Mesendoderm (in vitro differentiated cells): ENCODE measurements around the gene RAB31.
A peak's percentile ranks its signal among the peaks of the same experiment; 100 is the strongest.

Source experiments
- DNase-seq: peaks from one replicate; pipeline ENCODE4 v3.0.0; 2013
- H2AK5ac ChIP-seq: 2 replicates; pipeline ENCODE4 v1.6.1; 2013; ENCODE audit warnings: low read length, inconsistent platforms
- H2BK120ac ChIP-seq: 2 replicates; pipeline ENCODE4 v1.6.1; 2013; ENCODE audit warnings: low read depth, mild to moderate bottlenecking, low read length, moderate library complexity, mixed read lengths
- H2BK15ac ChIP-seq: replicated peaks from 2 replicates; pipeline ENCODE4 v1.6.1; 2013; ENCODE audit warnings: low read depth, mild to moderate bottlenecking, moderate library complexity
- H2BK5ac ChIP-seq: 2 replicates; pipeline ENCODE4 v1.6.1; 2013; ENCODE audit warnings: low read length, inconsistent platforms
- H3K18ac ChIP-seq: 2 replicates; pipeline ENCODE4 v1.6.1; 2013; ENCODE audit warnings: mild to moderate bottlenecking, low read length, mixed read lengths
- H3K23ac ChIP-seq: one replicate; pipeline ENCODE4 v1.6.1; 2013; ENCODE audit warnings: low read length
- H3K27ac ChIP-seq: 2 replicates; pipeline ENCODE4 v1.5.1; 2013; ENCODE audit warnings: low read depth, mild to moderate bottlenecking, inconsistent platforms, low read length, moderate library complexity
- H3K27me3 ChIP-seq: 2 replicates; pipeline ENCODE4 v1.6.1; 2013; ENCODE audit warnings: low read length, control low read depth, mild to moderate bottlenecking, inconsistent platforms; ENCODE audit not compliant: insufficient read depth, poor library complexity
- H3K36me3 ChIP-seq: 2 replicates; pipeline ENCODE4 v1.6.1; 2013; ENCODE audit warnings: low read length, inconsistent platforms; ENCODE audit not compliant: control insufficient read depth, insufficient read depth
- H3K4ac ChIP-seq: one replicate; pipeline ENCODE4 v1.6.1; 2013; ENCODE audit warnings: low read depth, mild to moderate bottlenecking, low read length, moderate library complexity
- H3K4me1 ChIP-seq: 2 replicates; pipeline ENCODE4 v1.6.1; 2013; ENCODE audit warnings: low read depth, low read length, inconsistent platforms; ENCODE audit not compliant: control insufficient read depth
- H3K4me2 ChIP-seq: 2 replicates; pipeline ENCODE4 v1.6.1; 2013; ENCODE audit warnings: low read length
- H3K4me3 ChIP-seq: 2 replicates; pipeline ENCODE4 v1.5.1; 2013; ENCODE audit warnings: mild to moderate bottlenecking, low read length
- H3K56ac ChIP-seq: one replicate; pipeline ENCODE4 v1.6.1; 2013; ENCODE audit warnings: low read length
- H3K79me1 ChIP-seq: 2 replicates; pipeline ENCODE4 v1.6.1; 2013; ENCODE audit warnings: low read length, inconsistent platforms
- H3K79me2 ChIP-seq: 2 replicates; pipeline ENCODE4 v1.6.1; 2013; ENCODE audit warnings: mild to moderate bottlenecking, low read length; ENCODE audit not compliant: control insufficient read depth, insufficient read depth
- H3K9ac ChIP-seq: 2 replicates; pipeline ENCODE4 v1.6.1; 2013; ENCODE audit warnings: low read length, inconsistent platforms
- H4K5ac ChIP-seq: one replicate; pipeline ENCODE4 v1.6.1; 2013; ENCODE audit warnings: low read length
- H4K8ac ChIP-seq: one replicate; pipeline ENCODE4 v1.6.1; 2013; ENCODE audit warnings: low read depth, mild to moderate bottlenecking, control low read depth, low read length, moderate library complexity
- WGBS: extraction: QIAGEN DNeasy Blood & Tissue Kit; methylation state at CpG from one replicate; pipeline ENCODE4 v1.1.7; 2013; ENCODE audit warnings: low lambda C conversion rate, missing lambda C conversion rate; ENCODE audit not compliant: insufficient coverage; ENCODE audit errors: extremely low coverage; 5-methylcytosine and 5-hydroxymethylcytosine counted together

Gene RAB31

DNA sequence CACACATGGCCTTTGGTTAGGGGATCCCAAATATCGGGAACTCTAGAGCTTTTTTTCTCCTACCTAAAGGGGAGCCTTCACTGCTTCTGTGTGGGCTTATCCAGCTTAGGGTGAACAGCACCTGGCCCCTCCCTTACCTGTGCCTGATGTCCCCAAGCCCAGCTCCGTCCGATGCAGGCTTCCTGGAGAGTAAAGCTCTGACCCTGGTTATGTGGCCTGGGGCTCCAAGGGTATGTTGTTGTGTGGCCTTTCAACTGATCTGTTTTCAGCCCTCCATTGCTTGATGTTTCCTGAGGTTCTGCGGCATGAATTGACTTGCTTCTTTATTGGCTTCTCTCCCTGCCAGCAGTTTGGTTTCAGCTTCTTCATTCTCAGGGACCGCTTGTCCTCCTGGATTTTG lies 66.0 kb downstream of the RAB31 start:
- Histone ChIP-seq H2BK15ac (no peak overlapping the region), H3K27me3 (no peaks in the 10 kb centered on the region), H3K56ac (no peak overlapping the region), H3K18ac (no peak overlapping the region), H3K4me1 (peaks cover 10% of the 10 kb centered on the region), H2BK5ac (no peak overlapping the region), H2AK5ac (no peak overlapping the region), H3K23ac (peak overlapping the region; percentile 32), H2BK120ac (no peak overlapping the region), H4K8ac (no peak overlapping the region), H3K9ac (no peak overlapping the region), H3K79me1 (peaks cover 17% of the 10 kb centered on the region), H3K36me3 (no peaks in the 10 kb centered on the region), H3K4ac (no peak overlapping the region), H3K27ac (no peak overlapping the region), H3K79me2 (peaks cover 10% of the 10 kb centered on the region), H4K5ac (no peak overlapping the region), H3K4me3 (no peak overlapping the region), H3K4me2 (no peak overlapping the region)
- no CpG with 5 or more reads among the region's 5 CpGs for WGBS
- no peak for DNase-seq

DNA sequence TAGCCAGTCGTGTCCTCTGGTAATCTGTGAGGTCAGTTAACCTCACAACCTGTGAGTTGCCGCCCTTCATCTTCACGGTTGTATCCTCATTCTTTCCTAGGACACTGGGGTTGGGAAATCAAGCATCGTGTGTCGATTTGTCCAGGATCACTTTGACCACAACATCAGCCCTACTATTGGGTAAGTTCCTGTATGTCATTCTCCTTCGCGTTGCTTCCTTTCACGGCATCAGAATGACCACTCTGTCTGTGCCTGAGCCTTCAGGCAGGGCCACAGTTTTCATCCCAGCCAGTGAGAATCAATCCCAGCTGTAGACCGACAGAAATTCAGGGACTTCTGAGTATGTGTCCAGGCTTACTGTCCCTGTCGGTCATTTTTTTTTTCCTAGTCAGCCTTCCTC lies 67.1 kb downstream of the RAB31 start:
- no peak overlapping the region for H2BK15ac ChIP-seq
- H2AK5ac ChIP-seq: no peak overlapping the region
- no peak overlapping the region for H3K4ac ChIP-seq
- peaks cover 10% of the 10 kb centered on the region for H3K4me1 ChIP-seq
- H3K79me1 ChIP-seq: peaks cover 17% of the 10 kb centered on the region
- no peak overlapping the region for H3K4me3 ChIP-seq
- no peak overlapping the region for H3K23ac ChIP-seq
- no peak overlapping the region for H2BK120ac ChIP-seq
- H2BK5ac ChIP-seq: no peak overlapping the region
- no peak overlapping the region for H3K56ac ChIP-seq
- H3K79me2 ChIP-seq: peaks cover 10% of the 10 kb centered on the region
- no peak overlapping the region for H3K4me2 ChIP-seq
- no peaks in the 10 kb centered on the region for H3K27me3 ChIP-seq
- no peak overlapping the region for H3K9ac ChIP-seq
- no peak overlapping the region for H4K8ac ChIP-seq
- no peak overlapping the region for H3K27ac ChIP-seq
- H3K36me3 ChIP-seq: no peaks in the 10 kb centered on the region
- no peak overlapping the region for H4K5ac ChIP-seq
- H3K18ac ChIP-seq: no peak overlapping the region
- no peak for DNase-seq
- WGBS: no CpG with 5 or more reads among the region's 10 CpGs

DNA sequence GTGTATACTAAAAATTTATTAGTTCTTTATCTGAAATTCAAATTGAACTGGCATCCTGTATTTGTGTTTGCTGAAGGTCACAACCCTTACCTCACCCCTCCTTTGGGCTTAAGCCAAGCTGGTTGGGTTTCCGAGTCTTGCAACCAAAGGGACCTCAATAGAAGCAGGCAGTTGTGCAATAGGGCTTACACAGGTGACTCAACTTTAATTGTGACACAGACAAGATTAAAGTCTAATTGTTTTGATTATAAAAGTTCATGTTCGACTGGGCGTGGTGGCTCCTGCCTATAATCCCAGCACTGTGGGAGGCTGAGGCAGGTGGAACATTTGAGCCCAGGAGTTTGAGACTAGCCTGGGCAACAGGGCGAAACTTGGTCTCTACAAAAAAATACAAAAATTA lies 71.5 kb downstream of the RAB31 start:
- Histone ChIP-seq H3K4me1 (peaks cover 2% of the 10 kb centered on the region), H3K4me3 (no peak overlapping the region), H2BK15ac (no peak overlapping the region), H3K9ac (no peak overlapping the region), H3K18ac (no peak overlapping the region), H3K56ac (no peak overlapping the region), H3K27ac (no peak overlapping the region), H3K79me2 (no peaks in the 10 kb centered on the region), H2BK120ac (no peak overlapping the region), H2AK5ac (no peak overlapping the region), H4K5ac (no peak overlapping the region), H4K8ac (no peak overlapping the region), H3K36me3 (no peaks in the 10 kb centered on the region), H3K23ac (no peak overlapping the region), H3K27me3 (no peaks in the 10 kb centered on the region), H2BK5ac (no peak overlapping the region), H3K79me1 (peaks cover 6% of the 10 kb centered on the region), H3K4me2 (no peak overlapping the region), H3K4ac (no peak overlapping the region)
- no peak for DNase-seq
- WGBS: no CpG with 5 or more reads among the region's 4 CpGs

DNA sequence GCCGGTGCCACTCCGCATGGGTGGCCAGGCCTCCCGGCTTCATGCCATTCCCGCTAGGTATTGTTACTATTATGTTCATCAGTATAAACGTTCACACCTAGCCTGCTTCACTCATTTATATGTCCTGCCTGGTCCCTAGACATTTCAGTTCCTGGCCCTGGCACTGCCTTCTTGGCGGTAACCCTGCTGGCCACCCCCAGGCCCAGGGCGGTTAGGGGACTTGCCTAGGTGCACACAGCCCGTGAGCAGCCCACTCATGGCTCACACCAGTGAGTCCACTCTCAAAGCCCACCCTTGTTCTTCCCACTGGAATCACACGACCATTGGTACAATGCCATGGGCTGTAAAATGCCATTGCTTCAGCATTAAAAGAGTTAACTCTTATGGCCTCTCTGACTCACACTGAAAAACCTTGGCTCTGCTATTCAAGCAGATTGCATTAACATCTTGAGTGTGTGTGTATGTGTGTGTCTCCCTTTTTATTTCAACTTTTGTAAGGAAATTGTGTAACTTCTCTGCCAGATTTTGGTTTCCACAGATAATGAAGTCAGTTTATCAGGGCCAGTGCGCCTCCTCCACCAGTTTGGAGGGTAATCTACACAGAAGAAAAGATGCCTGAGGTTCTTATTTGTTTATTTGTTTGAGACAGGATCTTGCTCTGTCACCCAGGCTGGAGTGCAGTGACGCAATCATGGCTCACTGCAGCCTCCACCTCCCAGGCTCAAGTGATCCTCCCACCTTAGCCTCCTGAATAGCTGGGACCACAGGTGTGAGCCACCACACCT lies 74.2 kb downstream of the RAB31 start:
- Histone ChIP-seq H3K27me3 (no peaks in the 10 kb centered on the region), H3K27ac (no peak overlapping the region), H3K36me3 (no peaks in the 10 kb centered on the region), H3K23ac (no peak overlapping the region), H3K4ac (no peak overlapping the region), H3K4me2 (no peak overlapping the region), H2BK5ac (no peak overlapping the region), H4K8ac (no peak overlapping the region), H3K9ac (no peak overlapping the region), H3K79me1 (peaks cover 3% of the 10 kb centered on the region), H4K5ac (no peak overlapping the region), H3K18ac (no peak overlapping the region), H2BK120ac (no peak overlapping the region), H3K4me3 (no peak overlapping the region), H3K4me1 (peaks cover 2% of the 10 kb centered on the region), H3K56ac (no peak overlapping the region), H2AK5ac (no peak overlapping the region), H2BK15ac (no peak overlapping the region), H3K79me2 (no peaks in the 10 kb centered on the region)
- DNase-seq: peak; percentile 69
- WGBS: no CpG with 5 or more reads among the region's 11 CpGs

DNA sequence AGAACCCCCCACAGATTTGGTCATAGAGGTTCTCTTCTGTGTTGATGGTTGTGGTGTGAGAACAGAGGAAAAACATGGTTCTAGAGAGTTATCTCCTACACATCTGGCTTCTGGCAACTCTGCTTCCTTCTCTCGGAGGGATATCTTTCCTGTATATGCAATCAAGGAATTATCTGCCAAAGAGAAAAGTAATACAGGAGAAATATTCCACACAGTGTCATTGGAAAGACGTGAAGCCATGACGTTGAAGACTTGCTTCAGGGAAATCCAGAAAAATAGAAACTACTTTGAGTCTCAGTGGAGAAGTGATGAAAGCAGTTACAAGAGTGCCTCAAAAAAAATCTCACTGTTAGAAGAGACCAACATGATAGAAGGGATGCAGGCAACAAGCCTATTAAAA lies 78.5 kb downstream of the RAB31 start:
- H3K56ac ChIP-seq: no peak overlapping the region
- H3K27ac ChIP-seq: no peak overlapping the region
- no peaks in the 10 kb centered on the region for H3K27me3 ChIP-seq
- no CpG with 5 or more reads among the region's 3 CpGs for WGBS
- H3K4me3 ChIP-seq: no peak overlapping the region
- no peak overlapping the region for H3K9ac ChIP-seq
- H3K36me3 ChIP-seq: no peaks in the 10 kb centered on the region
- no peak for DNase-seq
- no peak overlapping the region for H4K5ac ChIP-seq
- peaks cover 3% of the 10 kb centered on the region for H3K79me1 ChIP-seq
- H3K18ac ChIP-seq: no peak overlapping the region
- H3K79me2 ChIP-seq: no peaks in the 10 kb centered on the region
- H2AK5ac ChIP-seq: no peak overlapping the region
- no peak overlapping the region for H4K8ac ChIP-seq
- H3K4me1 ChIP-seq: peaks cover 2% of the 10 kb centered on the region
- no peak overlapping the region for H3K4ac ChIP-seq
- H3K23ac ChIP-seq: no peak overlapping the region
- H3K4me2 ChIP-seq: no peak overlapping the region
- H2BK15ac ChIP-seq: no peak overlapping the region
- H2BK5ac ChIP-seq: no peak overlapping the region
- H2BK120ac ChIP-seq: no peak overlapping the region

DNA sequence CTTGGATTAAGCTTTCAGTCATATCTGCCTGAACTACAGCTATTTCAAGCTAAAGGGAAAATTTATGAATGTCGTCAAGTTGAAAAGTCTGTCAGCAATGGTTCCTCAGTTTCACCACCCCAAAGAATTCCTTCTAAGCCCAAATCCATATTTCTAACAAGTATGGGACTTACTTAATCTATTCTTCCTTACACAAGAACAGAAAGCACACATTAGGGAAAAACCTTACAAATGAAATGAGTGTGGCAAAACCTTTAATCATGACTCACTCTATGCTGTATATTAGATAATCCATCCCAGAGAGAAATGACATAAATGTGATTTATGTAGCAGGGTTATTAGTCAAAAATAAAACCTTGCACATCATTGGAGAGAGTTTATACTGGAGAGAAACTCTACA lies 78.9 kb downstream of the RAB31 start:
- Histone ChIP-seq H2BK15ac (no peak overlapping the region), H3K79me1 (peaks cover 3% of the 10 kb centered on the region), H2BK5ac (no peak overlapping the region), H2BK120ac (no peak overlapping the region), H3K56ac (no peak overlapping the region), H4K5ac (no peak overlapping the region), H3K36me3 (no peaks in the 10 kb centered on the region), H3K4ac (no peak overlapping the region), H3K18ac (no peak overlapping the region), H2AK5ac (no peak overlapping the region), H3K27ac (no peak overlapping the region), H3K23ac (no peak overlapping the region), H3K4me1 (peaks cover 2% of the 10 kb centered on the region), H4K8ac (no peak overlapping the region), H3K27me3 (no peaks in the 10 kb centered on the region), H3K79me2 (no peaks in the 10 kb centered on the region), H3K9ac (no peak overlapping the region), H3K4me3 (no peak overlapping the region), H3K4me2 (no peak overlapping the region)
- DNase-seq: no peak
- WGBS: no CpG with 5 or more reads among the region's 1 CpG
